Liver (tissue), 9 donors: ENCODE data around the gene PTPRN2. TPM values are rescaled to one million over a fixed set of nuclear protein-coding genes. Genes with fewer than 3 reads are reported as not detected.

Experiments used
- DNase-seq: peaks from one replicate; pipeline ENCODE4 v3.0.0-alpha.2; 2017; ENCODE audit warnings: low spot score
- H3K27ac ChIP-seq, 2 donors: one replicate each; pipeline ENCODE4 v1.7.0; 2013; ENCODE audit warnings: inconsistent platforms in 2 of 2, low read length in 2 of 2, control low read depth in 1 of 2, low read depth in 1 of 2, mild to moderate bottlenecking in 1 of 2
- H3K27me3 ChIP-seq, 4 donors: one replicate each; pipeline versions ENCODE4 v1.6.1 to v1.7.0; 2013; ENCODE audit warnings: low read length in 3 of 4, inconsistent platforms in 1 of 4, mild to moderate bottlenecking in 1 of 4, moderate library complexity in 1 of 4; ENCODE audit not compliant: control insufficient read depth in 4 of 4, insufficient read depth in 4 of 4
- H3K36me3 ChIP-seq, 4 donors: one replicate each; pipeline versions ENCODE4 v1.6.1 to v1.7.0; 2013; ENCODE audit warnings: low read length in 3 of 4, mild to moderate bottlenecking in 3 of 4, low read depth in 1 of 4, moderate library complexity in 1 of 4; ENCODE audit not compliant: control insufficient read depth in 4 of 4, insufficient read depth in 3 of 4
- H3K4me1 ChIP-seq, 4 donors: one replicate each; pipeline versions ENCODE4 v1.6.1 to v1.7.0; 2013; ENCODE audit warnings: low read length in 3 of 4, mild to moderate bottlenecking in 3 of 4, moderate library complexity in 1 of 4; ENCODE audit not compliant: control insufficient read depth in 4 of 4, insufficient read depth in 4 of 4
- H3K4me3 ChIP-seq, 3 donors: one replicate each; pipeline versions ENCODE4 v1.6.1 to v1.7.0; 2013; ENCODE audit warnings: low read length in 3 of 3, control low read depth in 1 of 3, low read depth in 1 of 3, mild to moderate bottlenecking in 1 of 3
- H3K9ac ChIP-seq, 2 donors: one replicate each; pipeline ENCODE4 v1.7.0; 2013; ENCODE audit warnings: low read length in 2 of 2, mild to moderate bottlenecking in 2 of 2, moderate library complexity in 2 of 2, control low read depth in 1 of 2, low read depth in 1 of 2
- H3K9me3 ChIP-seq, 4 donors: one replicate each; pipeline versions ENCODE4 v1.6.1 to v1.7.0; 2013; ENCODE audit warnings: low read length in 3 of 4; ENCODE audit not compliant: control insufficient read depth in 4 of 4
- EGR1 ChIP-seq, 2 donors: IDR thresholded peaks; 2 replicates each; pipeline ENCODE4 v1.6.1; 2016 to 2018; ENCODE audit warnings: antibody characterized with exemption in 2 of 2, low read depth in 2 of 2
- FOXA1 ChIP-seq: IDR thresholded peaks from 2 replicates; pipeline ENCODE4 v1.6.1; 2016; ENCODE audit warnings: antibody characterized with exemption
- FOXA2 ChIP-seq: IDR thresholded peaks from 2 replicates; pipeline ENCODE4 v1.6.1; 2016; ENCODE audit warnings: antibody characterized with exemption
- GABPA ChIP-seq, 2 donors: IDR thresholded peaks in 1 of 2; conservative IDR thresholded peaks in 1 of 2; 2 replicates each; pipeline ENCODE4 v1.6.1; 2016; ENCODE audit warnings: antibody characterized with exemption in 2 of 2, mild to moderate bottlenecking in 1 of 2, moderate library complexity in 1 of 2
- HNF4A ChIP-seq, 2 donors: conservative IDR thresholded peaks; 2 replicates each; pipeline ENCODE4 v1.6.1; 2016; ENCODE audit warnings: antibody characterized with exemption in 2 of 2, mild to moderate bottlenecking in 2 of 2
- NR2F2 ChIP-seq: IDR thresholded peaks from 2 replicates; pipeline ENCODE4 v1.6.1; 2016; ENCODE audit warnings: antibody characterized with exemption
- RAD21 ChIP-seq, 2 donors: IDR thresholded peaks; 2 replicates each; pipeline ENCODE4 v1.6.1; 2016; ENCODE audit warnings: antibody characterized with exemption in 2 of 2, mild to moderate bottlenecking in 2 of 2
- REST ChIP-seq: IDR thresholded peaks from 2 replicates; pipeline ENCODE4 v1.6.1; 2016; ENCODE audit warnings: antibody characterized with exemption, mild to moderate bottlenecking
- RXRA ChIP-seq, 2 donors: IDR thresholded peaks; 2 replicates each; pipeline ENCODE4 v1.6.1; 2017 to 2018; ENCODE audit warnings: antibody characterized with exemption in 2 of 2, mild to moderate bottlenecking in 1 of 2
- TAF1 ChIP-seq: conservative IDR thresholded peaks from 2 replicates; pipeline ENCODE4 v1.6.1; 2016; ENCODE audit warnings: antibody characterized with exemption, mild to moderate bottlenecking
- YY1 ChIP-seq: IDR thresholded peaks from 2 replicates; pipeline ENCODE4 v1.6.1; 2016; ENCODE audit warnings: antibody characterized with exemption, mild to moderate bottlenecking
- WGBS: extraction: QIAGEN DNeasy Blood & Tissue Kit; methylation state at CpG from one replicate; pipeline ENCODE4 v1.1.7; 2013; 5-methylcytosine and 5-hydroxymethylcytosine counted together
- polyA plus RNA-seq, 2 donors: library from polyadenylated mRNA; stranded (reverse) in 1 of 2; unstranded in 1 of 2; fragments of 200-250 nt in 1 of 2; fragments of >200 nt in 1 of 2; fragmentation: Nextera tagmentation in 1 of 2; extraction: Ambion mirVana in 1 of 2; gene quantifications; one replicate each; pipeline versions ENCODE4 v1.2.1 to v1.2.3, GENCODE V29; 2013 to 2015
- total RNA-seq, 2 donors: library from RNA; depleted of rRNA; stranded (reverse); fragments of >200 nt; gene quantifications; one replicate each; pipeline ENCODE4 v1.2.3, GENCODE V29; 2014
- TF ChIP-seq, protein P1 (sequence below): IDR thresholded peaks from 2 replicates; pipeline ENCODE4 v1.6.1; 2016; ENCODE audit warnings: antibody characterized with exemption
- TF ChIP-seq, protein P2 (sequence below): IDR thresholded peaks from 2 replicates; pipeline ENCODE4 v1.6.1; 2016; ENCODE audit warnings: antibody characterized with exemption
- donor health status: healthy.
- donor health status: healthy.
- donor health status: healthy.
- donor health status: healthy.
- donor health status: healthy.

PTPRN2 gene
- total and polyA plus RNA-seq, 4 donors, result 0.75 to 1.9 (median 1.1) TPM

GRCh38 chr7:158369866-158370265, 217.8 kb downstream of the PTPRN2 start:
- Histone ChIP-seq H3K27me3 (peaks cover 0 to 2% (median 0%) of the 10 kb centered on the region in 4 donors), H3K4me3 (no peak overlapping the region), H3K4me1 (no peaks in the 10 kb centered on the region), H3K27ac (no peak overlapping the region), H3K36me3 (no peaks in the 10 kb centered on the region), H3K9ac (no peak overlapping the region), H3K9me3 (no peaks in the 10 kb centered on the region)
- TF ChIP-seq RXRA (IDR thresholded peaks at IDR 0.05), result no peak
- TF ChIP-seq TAF1, result no peak
- TF ChIP-seq RAD21 (IDR thresholded peaks at IDR 0.05), result no peak
- no peak for TF ChIP-seq FOXA2
- TF ChIP-seq REST, result no peak
- TF ChIP-seq GABPA (IDR thresholded peaks at IDR 0.05 in 1 of 2, conservative IDR thresholded peaks at IDR 0.05 in 1 of 2), result no peak
- TF ChIP-seq, protein P1, sequence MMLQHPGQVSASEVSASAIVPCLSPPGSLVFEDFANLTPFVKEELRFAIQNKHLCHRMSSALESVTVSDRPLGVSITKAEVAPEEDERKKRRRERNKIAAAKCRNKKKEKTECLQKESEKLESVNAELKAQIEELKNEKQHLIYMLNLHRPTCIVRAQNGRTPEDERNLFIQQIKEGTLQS, result no peak
- no peak for TF ChIP-seq EGR1 (IDR thresholded peaks at IDR 0.05; ENCODE audit: low read depth in 2 of 2)
- DNase-seq, result no peak
- 87% methylated on average over 16 of the region's 16 CpGs for WGBS

DNA sequence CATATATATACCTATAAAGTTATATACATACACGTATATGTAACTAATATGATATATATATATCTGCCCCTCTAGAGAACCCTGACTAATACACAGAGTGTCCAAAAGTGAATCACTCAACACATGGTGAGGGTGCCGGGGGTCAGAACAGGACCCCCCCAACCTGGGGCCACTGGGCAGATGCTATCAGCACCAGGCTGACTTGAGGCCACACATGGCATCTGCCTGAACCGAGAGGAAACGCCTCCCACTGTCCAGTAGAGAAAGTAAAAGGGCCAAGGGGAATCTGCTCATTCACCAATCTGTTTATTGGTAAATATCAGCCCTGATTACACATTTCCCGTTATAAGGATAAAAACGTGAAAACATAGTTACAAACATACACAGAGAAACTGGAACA, 218.3 kb downstream of the PTPRN2 start:
- H3K27me3 ChIP-seq, result peaks cover 0 to 2% (median 0%) of the 10 kb centered on the region in 4 donors
- no peaks in the 10 kb centered on the region for H3K36me3 ChIP-seq

GRCh38 chr7:158368449-158368848, 219.2 kb downstream of the PTPRN2 start:
- no peak overlapping the region for H3K9ac ChIP-seq
- TF ChIP-seq YY1 (no peak), EGR1 (IDR thresholded peaks at IDR 0.05; ENCODE audit: low read depth in 2 of 2) (no peak), GABPA (IDR thresholded peaks at IDR 0.05 in 1 of 2, conservative IDR thresholded peaks at IDR 0.05 in 1 of 2) (no peak), FOXA1 (no peak), HNF4A (conservative IDR thresholded peaks at IDR 0.05) (no peak), RAD21 (IDR thresholded peaks at IDR 0.05) (no peak), NR2F2 (no peak), REST (no peak), TAF1 (no peak), RXRA (IDR thresholded peaks at IDR 0.05) (no peak)
- TF ChIP-seq, protein P1, result no peak
- TF ChIP-seq, protein P2, sequence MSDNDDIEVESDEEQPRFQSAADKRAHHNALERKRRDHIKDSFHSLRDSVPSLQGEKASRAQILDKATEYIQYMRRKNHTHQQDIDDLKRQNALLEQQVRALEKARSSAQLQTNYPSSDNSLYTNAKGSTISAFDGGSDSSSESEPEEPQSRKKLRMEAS, result no peak
- no peak overlapping the region for H3K4me3 ChIP-seq
- H3K27ac ChIP-seq, result no peak overlapping the region
- H3K36me3 ChIP-seq, result no peaks in the 10 kb centered on the region
- 56% methylated on average over 7 of the region's 7 CpGs for WGBS
- DNase-seq, result no peak
- no peaks in the 10 kb centered on the region for H3K4me1 ChIP-seq
- no peaks in the 10 kb centered on the region for H3K9me3 ChIP-seq
- H3K27me3 ChIP-seq, result peaks cover 0 to 2% (median 0%) of the 10 kb centered on the region in 4 donors

More for the DNA sequence above, 218.3 kb downstream of the PTPRN2 start:
- no peak overlapping the region for H3K27ac ChIP-seq
- H3K9ac ChIP-seq, result no peak overlapping the region
- no peaks in the 10 kb centered on the region for H3K4me1 ChIP-seq
- H3K9me3 ChIP-seq, result no peaks in the 10 kb centered on the region
- H3K4me3 ChIP-seq, result no peak overlapping the region
- DNase-seq, result no peak
- no peak for TF ChIP-seq FOXA2
- TF ChIP-seq YY1, result no peak
- TF ChIP-seq TAF1, result no peak
- TF ChIP-seq, protein P2, result no peak
- TF ChIP-seq, protein P1, result no peak
- TF ChIP-seq HNF4A (conservative IDR thresholded peaks at IDR 0.05), result no peak
- no peak for TF ChIP-seq GABPA (IDR thresholded peaks at IDR 0.05 in 1 of 2, conservative IDR thresholded peaks at IDR 0.05 in 1 of 2)
- WGBS, result 83% methylated on average over 6 of the region's 6 CpGs
